ENCODE measurements around the gene IRF2.

The IRF2 gene

DNA sequence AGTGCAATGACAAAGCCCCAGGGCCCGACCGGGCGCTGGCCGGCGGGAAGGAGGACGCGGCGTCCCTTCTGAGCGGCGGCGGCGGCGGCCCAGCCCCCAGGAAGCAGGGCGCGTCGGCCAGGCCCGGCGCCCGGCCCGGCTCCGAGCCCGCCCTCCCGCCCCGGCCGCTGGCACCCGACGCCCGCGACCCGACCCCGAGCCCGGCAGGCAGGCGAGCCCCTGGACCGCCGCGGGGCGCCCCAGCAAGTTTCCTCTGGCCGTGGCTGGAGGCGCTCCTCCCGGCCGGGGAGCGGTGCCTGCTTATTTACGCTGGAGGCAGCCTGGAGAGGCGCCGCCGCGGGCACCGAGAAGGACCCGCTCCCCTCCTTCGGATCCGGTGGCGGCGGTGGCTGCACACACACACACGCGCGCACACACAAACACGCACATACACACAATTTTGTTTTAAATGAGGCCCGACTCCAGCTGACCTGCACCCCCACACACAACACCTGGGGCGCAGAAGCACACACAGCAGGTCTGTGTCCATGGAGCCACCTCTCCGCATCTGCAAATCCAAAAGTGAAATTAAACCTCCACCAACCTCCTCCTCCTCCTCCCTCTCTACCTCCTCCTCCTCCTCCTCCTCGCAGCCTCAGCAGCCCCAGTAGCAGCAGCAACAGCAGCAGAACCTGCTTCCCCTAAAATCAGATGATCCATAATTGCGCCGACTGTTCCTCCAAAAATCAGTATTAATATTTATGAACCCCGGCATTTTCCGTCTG lies 669 bp downstream of the IRF2 start:
- DNase-seq (ENCODE audit: low read depth) = no peak

- peak; percentile 42 for DNase-seq (ENCODE audit: low read depth)
Observed at GRCh38 chr4:184472614-184473498, 1.5 kb downstream of the IRF2 start.

- DNase-seq (ENCODE audit: low read depth) = no peak
Observed at GRCh38 chr4:184471881-184472613, 2.3 kb downstream of the IRF2 start.

GRCh38 chr4:184470785-184471110 lies 3.6 kb downstream of the IRF2 start:
- no peak for DNase-seq (ENCODE audit: low read depth)

- DNase-seq (ENCODE audit: low read depth) = no peak
Observed at GRCh38 chr4:184466634-184467033, 7.7 kb downstream of the IRF2 start.

DNA sequence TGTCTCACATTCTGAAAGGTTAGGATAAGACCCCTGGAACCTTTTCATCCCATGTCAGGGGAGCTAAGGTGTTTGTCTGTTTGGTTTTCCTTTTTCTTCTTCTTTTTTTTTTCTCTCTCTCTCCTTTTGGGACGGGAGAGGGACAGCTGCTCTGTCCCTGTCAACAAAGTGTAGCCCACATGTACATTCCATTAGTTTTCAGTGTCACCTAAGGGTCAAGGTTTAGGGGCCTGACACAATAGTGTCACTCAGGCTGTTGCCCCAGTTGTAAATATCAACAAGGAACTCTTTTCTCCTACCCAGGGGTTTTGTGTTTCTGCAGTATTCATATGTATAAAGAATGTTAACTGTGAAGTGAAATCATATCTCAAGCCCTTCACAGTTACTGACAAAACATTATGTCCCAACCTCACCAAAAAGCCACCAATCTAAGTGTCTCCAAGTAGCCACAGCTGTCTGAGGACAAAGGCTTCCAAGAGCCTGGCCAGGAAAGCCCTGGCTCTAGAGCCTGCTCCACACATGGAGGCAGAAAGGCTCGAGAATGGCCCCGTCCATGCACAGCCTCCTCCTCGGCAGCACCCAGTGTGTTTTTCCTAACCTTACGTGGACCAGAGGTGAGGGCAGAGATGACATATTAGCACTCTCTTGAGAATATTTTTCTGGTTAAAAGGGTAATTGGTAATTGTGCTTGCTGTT lies 9.4 kb downstream of the IRF2 start:
- no peak for DNase-seq (ENCODE audit: low read depth)

DNA sequence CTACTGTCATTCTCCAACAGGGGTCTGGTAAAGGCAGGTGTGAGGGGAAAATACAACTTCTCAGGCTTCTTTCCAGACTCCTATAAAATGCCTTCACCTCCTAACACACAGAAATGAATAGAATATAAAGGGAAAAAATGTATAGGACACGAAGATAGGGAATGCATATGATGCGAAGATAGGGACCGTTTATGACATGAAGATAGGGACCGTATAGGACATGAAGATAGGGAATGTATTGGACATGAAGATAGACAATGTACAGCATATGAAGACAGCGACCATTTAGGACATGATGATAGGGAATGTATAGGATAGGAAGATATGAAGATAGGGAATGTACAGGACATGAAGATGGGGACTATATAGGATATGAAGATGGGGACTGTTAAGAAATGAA lies 10.5 kb downstream of the IRF2 start:
- DNase-seq (ENCODE audit: low read depth) = no peak

DNA sequence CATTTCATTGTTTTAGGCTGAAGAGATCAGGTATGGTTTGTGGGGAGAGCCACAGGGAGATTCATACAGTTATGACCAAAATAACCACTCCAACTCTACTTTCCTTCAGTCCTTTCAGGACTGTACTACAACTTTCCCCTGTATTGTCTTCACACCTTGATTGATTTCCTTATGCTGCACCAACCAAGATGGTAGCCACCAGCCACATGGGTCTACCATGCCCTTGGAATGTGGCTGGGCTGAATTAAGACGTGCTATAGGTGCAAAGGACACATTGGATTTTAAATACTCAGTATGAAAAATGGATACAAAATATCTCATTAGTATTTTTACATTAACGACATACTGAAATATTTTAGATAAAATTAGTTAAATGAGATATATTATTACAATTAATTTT lies 11.2 kb downstream of the IRF2 start:
- no peak for DNase-seq (ENCODE audit: low read depth)

GRCh38 chr4:184462724-184463123 lies 11.6 kb downstream of the IRF2 start:
- no peak for DNase-seq (ENCODE audit: low read depth)

GRCh38 chr4:184461711-184462441 lies 12.5 kb downstream of the IRF2 start:
- DNase-seq (ENCODE audit: low read depth) = no peak

DNA sequence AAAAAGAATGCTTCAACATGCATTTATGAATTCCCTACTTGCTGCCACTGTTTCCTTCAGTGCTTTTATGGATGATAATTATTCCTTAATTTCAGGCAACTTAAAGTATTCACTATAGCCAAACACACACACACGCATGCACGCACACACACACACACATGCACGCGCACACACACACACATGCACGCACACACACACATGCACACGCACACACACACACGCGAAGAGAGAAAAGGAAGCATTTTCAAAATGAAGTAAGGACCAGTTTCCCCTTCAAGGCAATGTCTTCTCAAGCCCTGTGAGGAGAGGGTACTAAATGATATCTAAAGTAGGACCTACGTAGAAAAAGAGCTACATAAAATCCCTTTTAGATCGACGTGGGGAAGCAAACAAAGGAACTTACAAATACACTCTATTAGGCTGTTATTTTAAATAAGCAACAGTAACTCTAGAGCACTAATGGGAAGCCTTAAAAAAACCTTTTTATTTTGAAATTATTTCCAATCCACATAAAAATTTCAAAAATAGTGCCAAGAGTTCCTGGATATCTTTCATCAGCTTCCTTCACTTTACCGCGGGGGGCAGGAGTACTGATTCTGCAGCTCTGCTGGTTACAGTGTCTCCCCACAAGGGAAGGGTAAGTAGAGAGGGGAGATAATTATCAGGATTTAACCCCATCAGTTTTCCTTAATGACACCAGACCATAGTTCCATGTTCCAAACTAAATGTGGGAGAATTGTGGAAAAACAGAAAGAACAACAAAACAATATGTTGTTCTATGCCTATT lies 13.7 kb downstream of the IRF2 start:
- DNase-seq (ENCODE audit: low read depth) = no peak

DNA sequence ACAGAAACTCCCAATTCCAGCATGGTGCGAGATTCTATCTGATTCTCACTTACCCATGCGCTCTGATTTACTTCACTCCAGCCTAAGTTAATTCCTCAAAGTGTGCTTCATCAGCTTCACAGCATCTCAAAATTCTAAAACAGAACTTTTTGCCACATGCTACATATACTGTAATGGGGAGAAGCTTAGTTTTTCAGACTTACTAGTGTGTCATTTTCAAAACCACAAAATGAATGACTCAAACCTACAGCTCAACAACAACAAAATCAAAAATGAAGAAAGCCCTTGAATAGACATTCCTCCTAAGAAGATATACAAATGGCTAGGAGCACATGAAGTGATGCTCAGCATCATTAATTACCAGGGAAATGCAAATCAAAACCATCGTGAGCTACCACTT lies 14.9 kb downstream of the IRF2 start:
- DNase-seq (ENCODE audit: low read depth) = no peak

- DNase-seq (ENCODE audit: low read depth) = no peak
Observed at GRCh38 chr4:184457535-184458249, 16.7 kb downstream of the IRF2 start.

GRCh38 chr4:184456337-184456736 lies 18.0 kb downstream of the IRF2 start:
- no peak for DNase-seq (ENCODE audit: low read depth)

DNA sequence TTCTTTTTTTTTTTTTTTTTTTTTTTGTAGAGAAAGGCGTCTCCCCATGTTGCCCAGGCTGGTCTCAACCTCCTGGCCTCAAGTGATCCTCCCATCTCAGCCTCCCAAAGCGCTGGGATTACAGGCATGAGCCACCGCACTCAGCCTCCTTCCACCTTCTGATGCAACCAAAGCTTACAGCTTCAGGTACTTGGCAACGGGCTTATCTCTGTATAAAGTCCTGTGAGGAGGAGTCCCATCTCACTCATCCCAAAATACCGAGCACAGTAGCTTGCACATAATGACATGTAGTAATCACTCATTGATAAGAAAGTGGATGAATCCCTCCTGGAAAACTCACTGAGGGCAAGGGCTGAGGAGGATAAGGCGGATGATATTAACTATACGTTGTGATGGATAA lies 19.1 kb downstream of the IRF2 start:
- DNase-seq (ENCODE audit: low read depth) = no peak

DNA sequence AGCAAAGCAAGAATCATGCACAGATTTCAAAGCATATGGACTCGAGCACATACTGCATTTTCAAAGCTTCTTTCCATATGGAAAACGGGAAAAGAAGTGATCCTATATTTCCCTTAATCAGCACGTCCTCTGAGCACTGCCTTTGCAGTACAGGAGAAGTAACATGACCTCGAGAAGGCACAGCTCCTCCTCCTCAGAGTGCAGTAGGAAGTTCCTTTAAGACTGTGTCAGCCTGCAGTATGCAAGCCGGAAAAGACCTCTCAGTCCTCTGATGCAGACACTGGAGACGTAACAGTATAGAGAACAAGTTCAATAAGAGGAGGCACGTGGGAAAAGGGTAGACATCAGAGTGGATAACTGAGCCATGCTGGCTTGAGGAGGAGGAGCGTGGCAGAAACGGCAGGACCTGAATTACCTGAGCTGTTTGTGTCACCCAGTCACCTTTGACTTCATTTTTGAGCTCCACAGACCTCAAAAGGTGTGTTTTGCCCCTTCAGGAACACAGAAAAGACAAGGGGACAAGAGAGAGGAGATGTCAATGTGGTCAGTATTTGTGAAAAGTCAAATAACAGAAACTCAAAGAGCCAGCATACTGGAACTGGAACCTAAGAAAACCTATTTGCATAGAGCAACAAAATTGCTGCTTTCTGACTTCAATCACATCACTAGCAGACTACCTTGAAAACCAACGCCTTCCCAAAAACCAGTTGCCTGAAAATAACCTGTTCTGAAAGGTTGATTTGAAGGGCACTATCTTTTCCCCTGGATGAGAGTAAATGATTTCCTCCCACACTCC lies 20.8 kb downstream of the IRF2 start:
- no peak for DNase-seq (ENCODE audit: low read depth)

- no peak for DNase-seq (ENCODE audit: low read depth)
Observed at GRCh38 chr4:184452740-184453139, 21.6 kb downstream of the IRF2 start.

DNA sequence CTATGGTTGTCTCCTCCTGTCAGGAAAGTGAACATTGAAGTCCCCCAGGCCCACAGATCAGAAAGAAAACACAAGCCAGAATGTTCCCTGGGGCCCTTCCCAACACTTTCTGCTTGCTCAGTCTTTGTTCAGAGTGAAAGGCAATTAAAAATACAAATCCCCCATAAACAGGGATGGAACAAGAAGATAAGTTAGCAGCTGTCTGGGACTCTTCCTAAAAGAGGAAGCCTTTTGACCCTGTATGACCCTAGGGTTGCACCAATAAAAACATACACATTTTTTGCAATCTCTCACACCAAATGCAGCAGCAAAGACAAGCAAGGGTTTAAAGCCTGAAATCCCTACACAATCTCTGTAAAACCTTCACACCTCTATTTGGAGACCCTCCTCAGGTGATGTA lies 22.6 kb downstream of the IRF2 start:
- no peak for DNase-seq (ENCODE audit: low read depth)

Data from stimulated activated CD8-positive, alpha-beta memory T cell treated with anti-CD3 and anti-CD28 coated beads, Interleukin-4, amount 100 ng/mL, for 24 hours (primary cell).